Right renal pelvis (tissue), 4 donors: ENCODE measurements around the gene KLF2. TPM values are rescaled to one million over a fixed set of nuclear protein-coding genes. Genes with fewer than 3 reads are reported as not detected.
"Not testable (repeated sequence)": the region's sequence is repeated elsewhere in the genome, so short reads cannot be mapped to it uniquely, and the experiment has no call there.

ENCODE experiments used
- DNase-seq, 4 donors: peaks; one replicate each; pipeline ENCODE4 v3.0.0-alpha.2; 2013; ENCODE audit warnings: low read depth in 4 of 4, low spot score in 3 of 4, missing footprints in 1 of 4
- polyA plus RNA-seq, 4 donors: library from polyadenylated mRNA; unstranded; fragments of 120-200 nt; gene quantifications; one replicate each; pipeline ENCODE4 v1.2.1, GENCODE V29; 2013; ENCODE audit not compliant: insufficient read length in 4 of 4

KLF2 gene
- polyA plus RNA-seq, 4 donors, result 22.5 to 45.9 (median 25.2) TPM

- DNase-seq, result no peak
Observed at GRCh38 chr19:16335226-16335625, 10.6 kb downstream of the KLF2 start.

- DNase-seq, result no peak
Observed at GRCh38 chr19:16336571-16336970, 11.9 kb downstream of the KLF2 start.

GRCh38 chr19:16337809-16338469, 13.3 kb downstream of the KLF2 start:
- no peak for DNase-seq

GRCh38 chr19:16338470-16339360, 14.1 kb downstream of the KLF2 start:
- no peak for DNase-seq

GRCh38 chr19:16339361-16339725, 14.7 kb downstream of the KLF2 start:
- DNase-seq, result no peak

- DNase-seq, result no peak
Observed at GRCh38 chr19:16340092-16340491, 15.5 kb downstream of the KLF2 start.

- no peak for DNase-seq
Observed at GRCh38 chr19:16340654-16341053, 16.0 kb downstream of the KLF2 start.

GRCh38 chr19:16342002-16342715, 17.5 kb downstream of the KLF2 start:
- DNase-seq, result no peak

- DNase-seq, result no peak
Observed at GRCh38 chr19:16343156-16343555, 18.5 kb downstream of the KLF2 start.

- no peak for DNase-seq
Observed at GRCh38 chr19:16345457-16345856, 20.8 kb downstream of the KLF2 start.

- DNase-seq, result not testable (repeated sequence)
Observed at GRCh38 chr19:16347099-16347498, 22.5 kb downstream of the KLF2 start.

GRCh38 chr19:16347706-16348105, 23.1 kb downstream of the KLF2 start:
- no peak for DNase-seq

GRCh38 chr19:16349551-16350152, 25.0 kb downstream of the KLF2 start:
- no peak for DNase-seq

GRCh38 chr19:16351133-16351809, 26.6 kb downstream of the KLF2 start:
- no peak for DNase-seq

- DNase-seq, result no peak
Observed at GRCh38 chr19:16355293-16356043, 30.8 kb downstream of the KLF2 start.

- no peak for DNase-seq
Observed at GRCh38 chr19:16358456-16358855, 33.8 kb downstream of the KLF2 start.

GRCh38 chr19:16359074-16359473, 34.4 kb downstream of the KLF2 start:
- no peak for DNase-seq

GRCh38 chr19:16359964-16360363, 35.3 kb downstream of the KLF2 start:
- DNase-seq, result no peak

- no peak for DNase-seq
Observed at GRCh38 chr19:16360738-16361137, 36.1 kb downstream of the KLF2 start.

- no peak for DNase-seq
Observed at GRCh38 chr19:16361254-16361653, 36.6 kb downstream of the KLF2 start.
